Transverse colon (tissue), 3 donors: Measurements from ENCODE around the gene SLC6A17.

Source experiments
- CTCF ChIP-seq, 5 experiments: fragments of 200-600 bp in 3 of 5; fragments of 450-650 bp in 2 of 5; sonication (generic) in 3 of 5; IDR thresholded peaks; 1 replicate in 2 of 5; 2 replicates in 3 of 5; pipeline ENCODE4 v1.5.1; 2016 to 2017; ENCODE audit warnings: antibody characterized with exemption in 5 of 5, inconsistent platforms in 3 of 5, mild to moderate bottlenecking in 2 of 5, moderate library complexity in 1 of 5
- EP300 ChIP-seq: sonication (generic); formaldehyde crosslinking; IDR thresholded peaks from one replicate; pipeline ENCODE4 v1.6.1; 2017; ENCODE audit warnings: antibody characterized with exemption, low read depth
- POLR2A ChIP-seq: fragments of 450-650 bp; IDR thresholded peaks from one replicate; pipeline ENCODE4 v1.6.1; 2016; ENCODE audit warnings: antibody characterized with exemption, mild to moderate bottlenecking, moderate library complexity

DNA sequence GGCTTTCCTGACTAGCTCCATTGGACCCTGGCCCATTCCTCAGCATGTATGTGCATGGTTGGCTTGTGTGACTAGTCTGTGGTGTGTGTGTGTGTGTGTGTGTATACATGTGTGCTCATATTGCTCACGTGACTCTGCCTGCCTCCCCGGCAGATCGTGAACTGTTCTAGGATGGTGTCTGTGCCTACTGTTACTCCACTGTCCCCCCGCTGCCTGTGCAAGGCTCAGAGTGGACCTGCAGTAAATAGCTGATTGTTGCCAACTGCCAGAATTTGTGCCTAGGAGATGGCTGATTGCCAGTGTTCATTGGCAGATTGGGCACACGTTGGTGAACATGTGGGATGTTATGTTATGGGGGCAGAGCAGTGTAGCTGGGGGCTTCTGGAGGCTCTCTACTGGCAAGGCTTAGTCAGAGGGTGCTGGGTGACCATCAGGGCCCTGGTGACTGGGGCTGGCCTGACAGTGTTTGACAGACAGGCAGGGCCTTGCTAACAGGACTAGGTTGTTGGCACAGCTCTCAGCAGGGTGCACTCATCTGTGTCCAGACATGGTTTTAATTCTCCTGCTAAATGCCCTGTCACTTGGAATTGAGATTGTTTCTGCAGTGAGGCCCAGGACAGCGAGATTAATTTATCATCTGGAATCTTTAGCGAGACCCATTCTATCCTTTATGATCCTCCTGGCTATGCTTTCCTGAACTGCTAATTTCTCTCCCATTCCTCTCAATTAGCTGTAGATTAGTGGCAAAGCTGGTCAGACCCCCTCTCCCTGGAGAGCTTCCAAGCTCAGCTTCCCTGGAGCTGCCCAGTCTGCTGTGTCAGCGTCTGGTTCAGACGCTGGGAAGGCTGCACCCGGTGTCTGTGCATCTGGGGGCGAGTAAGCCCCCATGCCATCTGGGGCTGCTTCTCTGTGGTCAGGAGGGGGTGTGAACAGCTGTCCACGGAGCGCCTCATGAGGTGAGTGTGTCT lies 20.8 kb downstream of the SLC6A17 start:
- no peak for TF ChIP-seq CTCF (IDR thresholded peaks at IDR 0.05)
- no peak for TF ChIP-seq POLR2A
- TF ChIP-seq EP300 = no peak
